ENCODE results near the gene RABEP2.
"Not testable (repeated sequence)": the region's sequence is repeated elsewhere in the genome, so short reads cannot be mapped to it uniquely, and the experiment has no call there.

GRCh38 chr16:28881565-28881964, 43.5 kb downstream of the RABEP2 start:
- TF ChIP-seq, protein P1, sequence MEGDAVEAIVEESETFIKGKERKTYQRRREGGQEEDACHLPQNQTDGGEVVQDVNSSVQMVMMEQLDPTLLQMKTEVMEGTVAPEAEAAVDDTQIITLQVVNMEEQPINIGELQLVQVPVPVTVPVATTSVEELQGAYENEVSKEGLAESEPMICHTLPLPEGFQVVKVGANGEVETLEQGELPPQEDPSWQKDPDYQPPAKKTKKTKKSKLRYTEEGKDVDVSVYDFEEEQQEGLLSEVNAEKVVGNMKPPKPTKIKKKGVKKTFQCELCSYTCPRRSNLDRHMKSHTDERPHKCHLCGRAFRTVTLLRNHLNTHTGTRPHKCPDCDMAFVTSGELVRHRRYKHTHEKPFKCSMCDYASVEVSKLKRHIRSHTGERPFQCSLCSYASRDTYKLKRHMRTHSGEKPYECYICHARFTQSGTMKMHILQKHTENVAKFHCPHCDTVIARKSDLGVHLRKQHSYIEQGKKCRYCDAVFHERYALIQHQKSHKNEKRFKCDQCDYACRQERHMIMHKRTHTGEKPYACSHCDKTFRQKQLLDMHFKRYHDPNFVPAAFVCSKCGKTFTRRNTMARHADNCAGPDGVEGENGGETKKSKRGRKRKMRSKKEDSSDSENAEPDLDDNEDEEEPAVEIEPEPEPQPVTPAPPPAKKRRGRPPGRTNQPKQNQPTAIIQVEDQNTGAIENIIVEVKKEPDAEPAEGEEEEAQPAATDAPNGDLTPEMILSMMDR (IDR thresholded peaks at IDR 0.05; ENCODE audit: low read depth, low read length): not testable (repeated sequence)
- TF ChIP-seq EZH2phosphoT487 (IDR thresholded peaks at IDR 0.05; ENCODE audit: low read depth): not testable (repeated sequence)

Measured in OCI-LY3 (cell line).